ENCODE results near the gene MOCS3.
A peak's percentile ranks its signal among the peaks of the same experiment; 100 is the strongest.

MOCS3 gene

GRCh38 chr20:50992336-50992732, 33.7 kb downstream of the MOCS3 start:
- no peak overlapping the region for H3K4me3 ChIP-seq (replicated peaks; ENCODE audit: low read depth, low read length)
- DNase-seq (ENCODE audit: extremely low read depth, low read depth): no peak
- TF ChIP-seq CTCF (IDR thresholded peaks at IDR 0.05; ENCODE audit: low read depth, low read length, missing control alignments): no peak

GRCh38 chr20:50992733-50993457, 34.3 kb downstream of the MOCS3 start:
- peak; percentile 72 for TF ChIP-seq CTCF (IDR thresholded peaks at IDR 0.05; ENCODE audit: low read depth, low read length, missing control alignments)
- DNase-seq (ENCODE audit: extremely low read depth, low read depth): no peak
- no peak overlapping the region for H3K4me3 ChIP-seq (replicated peaks; ENCODE audit: low read depth, low read length)

DNA sequence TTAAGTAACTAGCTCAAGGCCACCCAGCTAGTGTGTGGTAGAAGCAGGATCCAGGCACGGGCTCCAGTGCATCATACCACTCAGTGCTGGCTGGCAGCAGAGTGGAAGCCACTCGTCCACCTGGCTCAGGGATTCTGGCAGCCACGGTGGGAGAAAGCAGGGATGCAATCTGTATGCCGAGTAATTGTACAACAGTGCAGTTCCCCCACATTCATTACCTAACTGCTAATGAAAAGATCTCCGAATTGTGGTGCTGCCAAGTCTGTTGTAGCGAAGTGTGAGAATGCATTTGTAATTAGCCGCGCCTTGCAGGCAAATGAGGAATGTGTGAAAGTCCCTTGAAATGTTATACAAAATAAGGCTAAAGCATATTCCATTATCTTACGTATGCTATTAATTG, 35.3 kb downstream of the MOCS3 start:
- no peak overlapping the region for H3K4me3 ChIP-seq (replicated peaks; ENCODE audit: low read depth, low read length)
- no peak for TF ChIP-seq CTCF (IDR thresholded peaks at IDR 0.05; ENCODE audit: low read depth, low read length, missing control alignments)

DNA sequence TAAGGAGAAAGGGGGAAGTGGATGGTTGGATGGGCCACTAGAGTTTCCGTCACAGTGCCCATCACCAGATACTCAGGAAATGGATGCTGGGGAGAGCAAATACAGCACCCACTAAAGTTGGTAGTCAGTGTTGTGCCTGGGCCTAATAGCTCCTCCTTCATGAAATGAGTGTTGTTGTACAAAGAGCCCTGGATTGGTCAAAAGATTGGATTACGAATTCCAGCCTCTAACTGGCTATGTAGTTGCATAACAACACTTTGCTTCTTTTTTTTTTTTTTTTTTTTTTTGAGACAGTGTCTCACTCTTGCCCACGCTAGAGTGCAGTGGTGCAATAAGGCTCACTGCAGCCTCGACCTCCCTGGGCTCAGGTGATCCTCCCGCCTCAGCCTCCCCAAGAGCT, 36.9 kb downstream of the MOCS3 start:
- TF ChIP-seq CTCF (IDR thresholded peaks at IDR 0.05; ENCODE audit: low read depth, low read length, missing control alignments): no peak
- DNase-seq (ENCODE audit: extremely low read depth, low read depth): no peak

More for the DNA sequence above, 35.3 kb downstream of the MOCS3 start:
- DNase-seq (ENCODE audit: extremely low read depth, low read depth): no peak

GRCh38 chr20:50996901-50997865, 38.6 kb downstream of the MOCS3 start:
- H3K4me3 ChIP-seq (replicated peaks; ENCODE audit: low read depth, low read length): no peak overlapping the region
- no peak for DNase-seq (ENCODE audit: extremely low read depth, low read depth)
- no peak for TF ChIP-seq CTCF (IDR thresholded peaks at IDR 0.05; ENCODE audit: low read depth, low read length, missing control alignments)

More for the DNA sequence above, 36.9 kb downstream of the MOCS3 start:
- H3K4me3 ChIP-seq (replicated peaks; ENCODE audit: low read depth, low read length): no peak overlapping the region

- no peak overlapping the region for H3K4me3 ChIP-seq (replicated peaks; ENCODE audit: low read depth, low read length)
- no peak for DNase-seq (ENCODE audit: extremely low read depth, low read depth)
- TF ChIP-seq CTCF (IDR thresholded peaks at IDR 0.05; ENCODE audit: low read depth, low read length, missing control alignments): no peak
These were observed 40.7 kb downstream of the MOCS3 start for GRCh38 chr20:50999355-50999754.
